HCT116 (cell line): ENCODE results near the gene TULP3. TPM values are rescaled to one million over a fixed set of nuclear protein-coding genes. Genes with fewer than 3 reads are reported as not detected.

Experiments
- ATAC-seq: fragments of 200-7000 bp; cut with Tn5 transposase; 2 replicates; pipeline ENCODE4 v1.9.1; 2020; ENCODE audit warnings: mild to moderate bottlenecking, moderate library complexity
- BruUV-seq: library from RNA; stranded (reverse); fragments of 400-500 nt; replicated peaks from 2 replicates; lab custom pipeline; 2021; lab: Mats Ljungman, UMichigan
- CTCF ChIA-PET: fragments of 300-600 bp; sonication (Branson Sonifier 250); formaldehyde crosslinking; loops from one replicate; lab custom pipeline; 2021; ENCODE audit warnings: antibody characterized with exemption; lab: Charles Lee
- POLR2A ChIA-PET: fragments of 300-600, 350-600 bp; sonication (Branson Sonifier 250); formaldehyde crosslinking; loops from one replicate; lab custom pipeline; 2021; ENCODE audit warnings: antibody characterized with exemption; lab: Charles Lee
- RAD21 ChIA-PET, 2 experiments: fragments of 300-600 bp; sonication (Branson Sonifier 250); formaldehyde crosslinking; loops; one replicate each; lab custom pipeline; 2023; ENCODE audit warnings: low total read pairs in 2 of 2; ENCODE audit not compliant: uncharacterized antibody in 2 of 2, unreplicated experiment in 2 of 2, low non-redundant PET in 1 of 2; lab: Charles Lee
- DNase-seq: peaks from one replicate; pipeline ENCODE4 v3.0.0-alpha.2; 2010; ENCODE audit warnings: low read depth, low spot score
- H2AFZ ChIP-seq: fragments of 200-600 bp; shearing (Covaris generic), sonication (generic); 2 replicates; pipeline ENCODE4 v1.6.1; 2017; ENCODE audit warnings: low read depth, mixed run types, mixed read lengths, antibody characterized with exemption, low read length; ENCODE audit not compliant: poor library complexity, severe bottlenecking
- H3K27ac ChIP-seq: 2 replicates; pipeline ENCODE4 v1.5.1; 2012; ENCODE audit warnings: low read depth, low read length
- H3K27me3 ChIP-seq: fragments of 200-600 bp; sonication (generic); 2 replicates; pipeline ENCODE4 v1.6.1; 2016; ENCODE audit warnings: mixed run types, low read length, mixed read lengths; ENCODE audit not compliant: insufficient read depth
- H3K36me3 ChIP-seq, 2 experiments: fragments of 200-500 bp in 1 of 2; fragments of 200-600 bp in 1 of 2; sonication (Bioruptor generic) in 1 of 2; sonication (generic) in 1 of 2; 2 replicates each; pipeline versions ENCODE4 v1.5.1 to v1.6.1; 2014 to 2016; ENCODE audit warnings: low read length in 2 of 2, inconsistent platforms in 1 of 2, mixed read lengths in 1 of 2, mixed run types in 1 of 2; ENCODE audit not compliant: insufficient read depth in 2 of 2, control insufficient read depth in 1 of 2
- H3K4me1 ChIP-seq, 2 experiments: fragments of 200-600 bp in 1 of 2; sonication (generic) in 1 of 2; 2 replicates each; pipeline versions ENCODE4 v1.5.1 to v1.6.1; 2012 to 2017; ENCODE audit warnings: low read length in 2 of 2, inconsistent platforms in 1 of 2, mild to moderate bottlenecking in 1 of 2, mixed read lengths in 1 of 2, mixed run types in 1 of 2, moderate library complexity in 1 of 2; ENCODE audit not compliant: insufficient read depth in 2 of 2, control insufficient read depth in 1 of 2
- H3K4me2 ChIP-seq: fragments of 200-600 bp; sonication (generic); 2 replicates; pipeline ENCODE4 v1.6.1; 2017; ENCODE audit warnings: mixed run types, low read length, mixed read lengths
- H3K4me3 ChIP-seq, 2 experiments: fragments of 200-600 bp in 1 of 2; sonication (generic) in 1 of 2; replicated peaks in 1 of 2; 2 replicates each; pipeline ENCODE4 v1.5.1; 2011 to 2016; ENCODE audit warnings: low read length in 2 of 2, control low read depth in 1 of 2, low read depth in 1 of 2, mild to moderate bottlenecking in 1 of 2, mixed read lengths in 1 of 2, mixed run types in 1 of 2
- H3K79me2 ChIP-seq: fragments of 200-600 bp; sonication (generic); 2 replicates; pipeline ENCODE4 v1.6.1; 2017; ENCODE audit warnings: mild to moderate bottlenecking, mixed run types, low read length, moderate library complexity, mixed read lengths; ENCODE audit not compliant: insufficient read depth
- H3K9ac ChIP-seq: fragments of 200-600 bp; sonication (generic); 2 replicates; pipeline ENCODE4 v1.6.1; 2016; ENCODE audit warnings: low read length, mixed read lengths
- H3K9me2 ChIP-seq: fragments of 200-600 bp; sonication (generic), shearing (Covaris generic); 2 replicates; pipeline ENCODE4 v1.6.1; 2017; ENCODE audit warnings: mixed run types, mild to moderate bottlenecking, moderate library complexity; ENCODE audit not compliant: insufficient read depth
- H3K9me3 ChIP-seq, 2 experiments: fragments of 200-500 bp in 1 of 2; fragments of 200-600 bp in 1 of 2; sonication (Bioruptor generic) in 1 of 2; sonication (generic) in 1 of 2; 2 replicates each; pipeline ENCODE4 v1.6.1; 2014 to 2017; ENCODE audit warnings: low read length in 2 of 2, mixed read lengths in 2 of 2, inconsistent platforms in 1 of 2, low read depth in 1 of 2, mild to moderate bottlenecking in 1 of 2, mixed run types in 1 of 2, moderate library complexity in 1 of 2; ENCODE audit not compliant: control insufficient read depth in 1 of 2, insufficient read depth in 1 of 2
- H4K20me1 ChIP-seq: fragments of 200-600 bp; sonication (generic), shearing (Covaris generic); 2 replicates; pipeline ENCODE4 v1.6.1; 2017; ENCODE audit warnings: mixed run types, mild to moderate bottlenecking, moderate library complexity; ENCODE audit not compliant: insufficient read depth
- CBX3 ChIP-seq: IDR thresholded peaks from 2 replicates; pipeline ENCODE4 v1.6.1; 2012; ENCODE audit warnings: low read depth
- CEBPB ChIP-seq: IDR thresholded peaks from 2 replicates; pipeline ENCODE4 v1.6.1; 2012; ENCODE audit warnings: low read depth
- CTCF ChIP-seq, 3 experiments: fragments of 200-600 bp in 1 of 3; sonication (generic) in 1 of 3; IDR thresholded peaks in 2 of 3; conservative IDR thresholded peaks in 1 of 3; 2 replicates each; pipeline ENCODE4 v1.5.1; 2012 to 2017; ENCODE audit warnings: low read depth in 2 of 3, low read length in 2 of 3, antibody characterized with exemption in 1 of 3, borderline replicate concordance in 1 of 3, control low read depth in 1 of 3, mild to moderate bottlenecking in 1 of 3, mixed read lengths in 1 of 3, mixed run types in 1 of 3, moderate library complexity in 1 of 3; ENCODE audit not compliant: insufficient read depth in 1 of 3
- EZH2 ChIP-seq: fragments of 200-600 bp; sonication (generic); IDR thresholded peaks from 2 replicates; pipeline ENCODE4 v1.6.1; 2017; ENCODE audit warnings: antibody characterized with exemption, mixed run types
- EZH2phosphoT487 ChIP-seq: fragments of 200-600 bp; IDR thresholded peaks from 2 replicates; pipeline ENCODE4 v1.6.1; 2018; ENCODE audit warnings: antibody characterized with exemption, borderline replicate concordance
- FOSL1 ChIP-seq: IDR thresholded peaks from 2 replicates; pipeline ENCODE4 v1.6.1; 2012; ENCODE audit warnings: low read depth
- JUND ChIP-seq: IDR thresholded peaks from 2 replicates; pipeline ENCODE4 v1.6.1; 2012
- POLR2AphosphoS5 ChIP-seq: IDR thresholded peaks from 2 replicates; pipeline ENCODE4 v1.6.1; 2011; ENCODE audit warnings: mild to moderate bottlenecking, low read depth, low read length, moderate library complexity
- SIN3A ChIP-seq: IDR thresholded peaks from 2 replicates; pipeline ENCODE4 v1.6.1; 2012; ENCODE audit warnings: low read depth
- TCF7L2 ChIP-seq: IDR thresholded peaks from 2 replicates; pipeline ENCODE4 v1.7.0; 2011; ENCODE audit warnings: borderline replicate concordance, inconsistent platforms; ENCODE audit not compliant: insufficient read depth, insufficient read length; ENCODE audit errors: extremely low read depth
- YY1 ChIP-seq: IDR thresholded peaks from 2 replicates; pipeline ENCODE4 v1.6.1; 2011; ENCODE audit warnings: low read length, low read depth, moderate library complexity, mild to moderate bottlenecking; ENCODE audit not compliant: insufficient replicate concordance; ENCODE audit errors: extremely low read depth
- ZNF274 ChIP-seq: fragments of 200-500 bp; sonication (Bioruptor generic); IDR thresholded peaks from 2 replicates; pipeline ENCODE4 v1.6.1; 2014; ENCODE audit warnings: mild to moderate bottlenecking, low read depth, low read length, inconsistent platforms
- intact Hi-C: fragments of 100-400 bp; cut with micrococcal nuclease; formaldehyde crosslinking; loops from 2 replicates; pipeline ENCODE4 v1.10.0; 2022
- total RNA-seq: library from RNA; stranded (reverse); gene quantifications from one replicate; pipeline ENCODE4 v1.2.1, GENCODE V29; 2021; ENCODE audit not compliant: unreplicated experiment

TULP3 gene
- total RNA-seq, 1 experiment from 2014 or later: 21.3 TPM

- TF ChIP-seq CTCF (IDR thresholded peaks at IDR 0.05 in 2 of 3, conservative IDR thresholded peaks at IDR 0.05 in 1 of 3; ENCODE audit: borderline replicate concordance in 1 of 3, insufficient read depth in 1 of 3, low read depth in 2 of 3, low read length in 2 of 3) (no peak), SIN3A (no peak), EZH2 (no peak), JUND (no peak), CEBPB (no peak), CBX3 (no peak), TCF7L2 (no peak), ZNF274 (no peak)
Observed at GRCh38 chr12:2856051-2856450, 34.6 kb upstream of the TULP3 start (continued).

DNA sequence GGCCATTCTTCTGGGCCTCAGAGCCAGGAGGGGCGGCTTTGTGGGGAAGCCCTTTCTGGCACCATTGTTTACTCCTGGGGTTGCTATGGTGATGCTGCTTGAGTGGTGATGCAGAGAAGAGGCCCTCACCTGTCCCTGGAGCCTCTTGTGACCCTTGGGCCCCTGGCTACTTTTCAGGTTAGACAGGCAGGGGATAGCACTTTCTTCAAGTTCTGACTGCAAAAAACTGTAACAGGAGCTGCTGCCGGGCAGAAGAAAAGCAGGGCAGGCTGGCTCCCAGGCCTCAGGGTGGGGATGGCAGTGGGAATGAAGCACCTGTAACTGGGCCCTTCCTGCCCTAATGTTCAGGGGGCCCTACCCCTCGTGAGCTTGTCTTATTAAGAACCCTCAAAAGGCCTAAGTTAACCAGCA lies 33.7 kb upstream of the TULP3 start, which contains the start of gene TEX52:
Gene TEX52 (minus strand): TSS at position 19 of the 411 bp plus-strand sequence. CDS start 13 bp downstream, at position 6.
- no peak within 1 kb of the TSS for H3K4me3 ChIP-seq
- H3K4me2 ChIP-seq: no peak within 1 kb of the TSS
- no TSS peak for BruUV-seq
- peaks cover 26 to 27% of the 10 kb centered on the region in 2 experiments; a peak in 3 of 4 replicates for H3K36me3 ChIP-seq
- POLR2A ChIA-PET: no interaction called here
- TF ChIP-seq EZH2phosphoT487 (no peak), YY1 (no peak), POLR2AphosphoS5 (no peak), FOSL1 (no peak)
- TF ChIP-seq, all 23 proteins: peak for 0
- Histone ChIP-seq H3K79me2 (no peaks in the 10 kb centered on the region), H4K20me1 (no peaks in the 10 kb centered on the region), H3K9me2 (no peaks in the 10 kb centered on the region), H3K9me3 (no peaks in the 10 kb centered on the region), H3K27ac (no peak within 1 kb of the TSS), H3K4me1 (peaks cover 0 to 3% of the 10 kb centered on the region in 2 experiments; a peak in 2 of 4 replicates), H3K27me3 (no peaks in the 10 kb centered on the region), H2AFZ (no peak within 1 kb of the TSS), H3K9ac (no peak within 1 kb of the TSS)
- DNase-seq: no peak
- ChIA-PET CTCF (interaction anchor here (0.9 kb wide), 1 partner anchor 184 kb away, joined by 3 read pairs; no protein-coding TSS in a partner anchor), RAD21 (no interaction called here)
- no peak for ATAC-seq
- intact Hi-C loops: no loop called here
